ENCODE measurements around the gene IL22RA2. TPM values are rescaled to one million over a fixed set of nuclear protein-coding genes. Genes with fewer than 3 reads are reported as not detected.
"Not testable (repeated sequence)": the region's sequence is repeated elsewhere in the genome, so short reads cannot be mapped to it uniquely, and the experiment has no call there.

IL22RA2 gene
- total RNA-seq, 1 donor from 2014 or later: not detected

DNA sequence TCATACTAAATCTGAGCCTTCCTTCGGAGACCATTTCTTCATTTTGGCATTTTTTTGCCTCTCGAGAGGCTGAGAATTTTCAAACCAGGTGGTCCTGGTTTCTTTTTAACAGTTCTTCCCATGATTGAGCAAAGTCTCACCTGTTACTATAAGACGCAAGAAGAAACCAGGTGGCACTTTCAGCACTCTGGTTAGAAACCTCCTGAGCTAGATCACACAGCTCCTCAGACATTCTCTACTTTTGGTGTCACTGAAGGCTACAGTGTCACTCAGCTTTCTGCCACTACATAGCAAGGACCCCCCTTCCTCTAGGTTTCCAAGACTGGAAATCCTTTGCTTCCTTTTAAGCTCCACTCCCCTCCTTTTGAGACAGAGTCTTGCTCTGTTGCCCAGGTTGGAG lies 38.5 kb upstream of the IL22RA2 start:
- Mint-ChIP-seq H3K4me1 (ENCODE audit: low read depth) (peaks cover 24% of the 10 kb centered on the region), H3K9me3 (peaks cover 58% of the 10 kb centered on the region), H3K27me3 (ENCODE audit: low read depth) (no peaks in the 10 kb centered on the region), H3K4me3 (ENCODE audit: low read depth) (no peak overlapping the region), H3K27ac (no peak overlapping the region), H3K36me3 (ENCODE audit: low read depth) (peaks cover 77% of the 10 kb centered on the region)
- DNase-seq (ENCODE audit: low spot score): no peak
- intact Hi-C loops (cut with micrococcal nuclease): loop anchor here (10.0 kb wide), 1 partner anchor 763 kb away; no protein-coding TSS in a partner anchor

GRCh38 chr6:137210903-137211302 lies 37.5 kb upstream of the IL22RA2 start:
- Mint-ChIP-seq H3K36me3 (ENCODE audit: low read depth) (peaks cover 85% of the 10 kb centered on the region), H3K27ac (no peak overlapping the region), H3K9me3 (peaks cover 62% of the 10 kb centered on the region), H3K27me3 (ENCODE audit: low read depth) (no peaks in the 10 kb centered on the region), H3K4me1 (ENCODE audit: low read depth) (peaks cover 19% of the 10 kb centered on the region), H3K4me3 (ENCODE audit: low read depth) (no peak overlapping the region)
- no peak for DNase-seq (ENCODE audit: low spot score)
- intact Hi-C loops (cut with micrococcal nuclease): loop anchor here (10.0 kb wide), 1 partner anchor 764 kb away; no protein-coding TSS in a partner anchor

DNA sequence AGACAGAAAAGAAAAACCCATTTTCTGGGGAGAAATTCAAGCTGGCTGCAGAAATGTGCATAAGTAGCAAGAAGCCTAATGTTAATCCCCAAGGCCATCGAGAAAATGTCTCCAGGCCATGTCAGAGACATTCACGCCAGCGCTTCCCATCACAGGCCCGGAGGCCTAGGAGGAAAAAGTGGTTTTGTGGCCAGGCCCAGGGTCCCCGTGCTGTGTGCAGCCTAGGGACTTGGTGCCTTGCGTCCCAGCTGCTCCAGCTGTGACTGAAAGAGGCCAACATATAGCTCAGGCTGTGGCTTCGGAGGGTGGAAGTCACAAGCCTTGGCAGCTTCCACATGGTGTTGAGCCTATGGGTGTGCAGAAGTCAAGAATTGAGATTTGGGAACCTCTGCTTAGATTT lies 34.8 kb upstream of the IL22RA2 start:
- intact Hi-C loops (cut with micrococcal nuclease): no loop called here
- H3K27me3 Mint-ChIP-seq (ENCODE audit: low read depth): no peaks in the 10 kb centered on the region
- H3K4me1 Mint-ChIP-seq (ENCODE audit: low read depth): peaks cover 6% of the 10 kb centered on the region
- peaks cover 85% of the 10 kb centered on the region for H3K36me3 Mint-ChIP-seq (ENCODE audit: low read depth)
- H3K27ac Mint-ChIP-seq: no peak overlapping the region
- H3K4me3 Mint-ChIP-seq (ENCODE audit: low read depth): no peak overlapping the region
- no peak for DNase-seq (ENCODE audit: low spot score)
- H3K9me3 Mint-ChIP-seq: peaks cover 51% of the 10 kb centered on the region

- H3K27me3 Mint-ChIP-seq (ENCODE audit: low read depth); DNase-seq (ENCODE audit: low spot score); H3K27ac Mint-ChIP-seq; H3K4me3 Mint-ChIP-seq (ENCODE audit: low read depth); intact Hi-C loops (cut with micrococcal nuclease); H3K4me1 Mint-ChIP-seq (ENCODE audit: low read depth): not testable (repeated sequence)
- H3K9me3 Mint-ChIP-seq: peaks cover 45% of the 10 kb centered on the region
- peaks cover 85% of the 10 kb centered on the region for H3K36me3 Mint-ChIP-seq (ENCODE audit: low read depth)
These were observed 34.0 kb upstream of the IL22RA2 start for GRCh38 chr6:137207457-137207856.

DNA sequence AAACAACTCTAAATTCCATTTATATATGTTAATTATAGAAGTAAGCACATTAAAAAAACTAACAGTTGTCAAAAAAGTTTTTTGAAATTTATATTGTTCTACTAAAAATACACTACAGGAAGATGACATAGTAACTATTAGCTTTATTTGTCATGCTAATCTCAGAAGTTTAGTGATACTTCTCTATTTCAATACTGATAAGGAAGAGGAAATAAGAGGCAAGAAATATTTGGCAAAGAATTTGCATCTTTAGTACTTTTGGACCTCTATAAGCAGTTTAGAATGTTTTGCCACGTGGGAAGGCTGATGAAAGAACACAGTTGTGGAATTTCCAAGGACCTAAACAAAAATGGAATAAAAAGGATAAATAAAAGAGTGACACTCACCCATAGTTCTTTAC lies 33.1 kb upstream of the IL22RA2 start:
- H3K9me3 Mint-ChIP-seq: peaks cover 39% of the 10 kb centered on the region
- peaks cover 1% of the 10 kb centered on the region for H3K4me1 Mint-ChIP-seq (ENCODE audit: low read depth)
- intact Hi-C loops (cut with micrococcal nuclease): no loop called here
- no peak overlapping the region for H3K4me3 Mint-ChIP-seq (ENCODE audit: low read depth)
- no peaks in the 10 kb centered on the region for H3K27me3 Mint-ChIP-seq (ENCODE audit: low read depth)
- no peak for DNase-seq (ENCODE audit: low spot score)
- peaks cover 85% of the 10 kb centered on the region for H3K36me3 Mint-ChIP-seq (ENCODE audit: low read depth)
- no peak overlapping the region for H3K27ac Mint-ChIP-seq

- H3K27ac Mint-ChIP-seq: no peak overlapping the region
- intact Hi-C loops (cut with micrococcal nuclease): no loop called here
- H3K36me3 Mint-ChIP-seq (ENCODE audit: low read depth): peaks cover 74% of the 10 kb centered on the region
These were observed 29.8 kb upstream of the IL22RA2 start for GRCh38 chr6:137203256-137203655.

DNA sequence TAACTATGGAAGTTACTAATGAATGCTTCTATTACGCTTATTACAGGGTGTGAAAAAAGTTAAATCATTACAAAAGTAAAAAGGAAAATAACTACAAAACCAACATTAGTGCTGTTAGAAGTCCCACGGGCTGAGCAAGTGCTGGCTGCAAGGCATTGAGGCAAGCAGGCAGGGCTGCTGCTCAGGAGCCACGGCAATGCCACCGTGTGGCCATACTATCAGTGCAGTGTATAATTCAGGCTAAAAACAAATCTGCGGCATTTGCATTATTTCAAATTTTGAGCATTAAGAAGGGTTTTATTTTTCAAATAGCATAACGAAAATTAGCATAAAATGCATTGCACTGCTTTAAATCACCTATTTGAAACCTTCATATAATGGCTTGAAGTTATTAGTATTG lies 28.6 kb upstream of the IL22RA2 start:
- no peak for DNase-seq (ENCODE audit: low spot score)
- Mint-ChIP-seq H3K36me3 (ENCODE audit: low read depth) (peaks cover 75% of the 10 kb centered on the region), H3K4me3 (ENCODE audit: low read depth) (no peak overlapping the region)

More at GRCh38 chr6:137203256-137203655, 29.8 kb upstream of the IL22RA2 start:
- DNase-seq (ENCODE audit: low spot score): no peak
- Mint-ChIP-seq H3K4me3 (ENCODE audit: low read depth) (no peak overlapping the region), H3K27me3 (ENCODE audit: low read depth) (no peaks in the 10 kb centered on the region), H3K9me3 (peaks cover 14% of the 10 kb centered on the region), H3K4me1 (ENCODE audit: low read depth) (peaks cover 4% of the 10 kb centered on the region)

GRCh38 chr6:137201006-137201405 lies 27.6 kb upstream of the IL22RA2 start:
- intact Hi-C loops (cut with micrococcal nuclease): no loop called here
- Mint-ChIP-seq H3K36me3 (ENCODE audit: low read depth) (peaks cover 76% of the 10 kb centered on the region), H3K4me1 (ENCODE audit: low read depth) (peaks cover 17% of the 10 kb centered on the region), H3K9me3 (peaks cover 6% of the 10 kb centered on the region), H3K4me3 (ENCODE audit: low read depth) (no peak overlapping the region), H3K27me3 (ENCODE audit: low read depth) (no peaks in the 10 kb centered on the region), H3K27ac (no peak overlapping the region)
- no peak for DNase-seq (ENCODE audit: low spot score)

More for the DNA sequence above, 28.6 kb upstream of the IL22RA2 start:
- Mint-ChIP-seq H3K4me1 (ENCODE audit: low read depth) (peaks cover 10% of the 10 kb centered on the region), H3K9me3 (peaks cover 11% of the 10 kb centered on the region), H3K27me3 (ENCODE audit: low read depth) (no peaks in the 10 kb centered on the region), H3K27ac (no peak overlapping the region)
- intact Hi-C loops (cut with micrococcal nuclease): no loop called here

DNA sequence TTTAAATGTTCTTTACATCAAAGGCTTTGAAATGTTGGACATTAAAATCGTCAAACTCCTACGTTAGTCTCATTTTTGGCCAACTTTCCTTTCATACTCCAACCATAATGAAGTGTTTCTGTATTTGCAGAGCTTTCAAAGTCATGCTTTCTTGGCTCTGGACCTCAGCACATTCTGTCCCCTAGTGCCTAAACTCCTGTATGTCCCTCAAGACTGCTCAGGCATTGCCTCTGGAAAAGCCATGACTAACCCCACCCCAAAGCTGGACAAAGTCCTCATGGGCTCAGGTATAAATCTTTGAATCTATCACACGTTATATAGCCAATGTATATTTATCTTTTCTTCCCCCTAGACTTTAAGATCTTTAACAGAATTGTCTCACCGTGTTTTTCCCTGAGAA lies 26.8 kb upstream of the IL22RA2 start:
- H3K27me3 Mint-ChIP-seq (ENCODE audit: low read depth): no peaks in the 10 kb centered on the region
- no peak overlapping the region for H3K27ac Mint-ChIP-seq
- H3K9me3 Mint-ChIP-seq: peaks cover 6% of the 10 kb centered on the region
- H3K4me1 Mint-ChIP-seq (ENCODE audit: low read depth): peaks cover 21% of the 10 kb centered on the region
- H3K36me3 Mint-ChIP-seq (ENCODE audit: low read depth): peaks cover 76% of the 10 kb centered on the region
- intact Hi-C loops (cut with micrococcal nuclease): no loop called here
- H3K4me3 Mint-ChIP-seq (ENCODE audit: low read depth): no peak overlapping the region
- no peak for DNase-seq (ENCODE audit: low spot score)

GRCh38 chr6:137197684-137198645 lies 24.5 kb upstream of the IL22RA2 start:
- Mint-ChIP-seq H3K27me3 (ENCODE audit: low read depth) (no peaks in the 10 kb centered on the region), H3K4me3 (ENCODE audit: low read depth) (no peak overlapping the region), H3K36me3 (ENCODE audit: low read depth) (peaks cover 56% of the 10 kb centered on the region), H3K4me1 (ENCODE audit: low read depth) (peaks cover 21% of the 10 kb centered on the region), H3K9me3 (peaks cover 6% of the 10 kb centered on the region), H3K27ac (no peak overlapping the region)
- DNase-seq (ENCODE audit: low spot score): no peak
- intact Hi-C loops (cut with micrococcal nuclease): loop anchor here (2.0 kb wide), 1 partner anchor 21 kb away; the partner anchor contains the start of gene IFNGR1

DNA sequence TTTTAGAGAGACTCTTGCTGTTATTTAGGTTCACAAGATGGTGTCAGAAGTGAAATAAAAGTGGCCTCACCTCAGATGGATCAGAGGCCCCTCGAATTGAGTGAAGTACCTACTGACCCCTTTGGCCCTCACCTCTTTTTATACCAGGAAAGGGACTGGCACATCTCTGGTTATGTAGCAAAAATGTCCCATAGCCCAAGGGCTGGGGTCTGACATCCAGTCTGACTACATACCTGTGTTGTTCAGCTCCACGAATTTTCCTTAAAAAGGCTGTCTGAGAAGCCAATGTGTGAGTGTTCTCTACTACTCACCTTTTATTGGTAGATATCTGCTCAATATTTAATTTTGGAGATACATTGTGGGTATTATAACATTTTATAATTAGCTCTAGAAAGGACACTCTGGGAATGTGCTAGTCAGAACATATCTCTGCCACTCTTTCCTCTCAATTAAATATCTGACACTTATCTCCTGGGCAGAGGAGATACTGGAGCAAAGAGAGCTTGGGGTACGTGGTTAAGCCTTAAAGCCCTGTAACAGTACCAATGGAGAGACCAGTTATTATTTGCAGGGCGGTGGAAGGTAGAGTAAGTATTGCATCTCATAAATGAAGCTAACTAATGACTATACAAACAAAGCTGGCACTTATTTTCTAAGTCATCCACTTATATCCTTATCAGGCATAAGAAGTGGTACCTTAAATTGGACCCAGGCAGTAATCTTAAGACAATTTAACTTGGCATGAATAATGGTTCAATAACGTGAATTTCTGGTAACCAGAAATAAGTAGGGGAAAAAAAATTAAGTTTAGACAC lies 20.0 kb upstream of the IL22RA2 start:
- intact Hi-C loops (cut with micrococcal nuclease): no loop called here
- Mint-ChIP-seq H3K27me3 (ENCODE audit: low read depth) (no peaks in the 10 kb centered on the region), H3K36me3 (ENCODE audit: low read depth) (peaks cover 28% of the 10 kb centered on the region), H3K4me3 (ENCODE audit: low read depth) (no peak overlapping the region), H3K9me3 (peaks cover 32% of the 10 kb centered on the region), H3K4me1 (ENCODE audit: low read depth) (peaks cover 20% of the 10 kb centered on the region), H3K27ac (no peak overlapping the region)
- no peak for DNase-seq (ENCODE audit: low spot score)

DNA sequence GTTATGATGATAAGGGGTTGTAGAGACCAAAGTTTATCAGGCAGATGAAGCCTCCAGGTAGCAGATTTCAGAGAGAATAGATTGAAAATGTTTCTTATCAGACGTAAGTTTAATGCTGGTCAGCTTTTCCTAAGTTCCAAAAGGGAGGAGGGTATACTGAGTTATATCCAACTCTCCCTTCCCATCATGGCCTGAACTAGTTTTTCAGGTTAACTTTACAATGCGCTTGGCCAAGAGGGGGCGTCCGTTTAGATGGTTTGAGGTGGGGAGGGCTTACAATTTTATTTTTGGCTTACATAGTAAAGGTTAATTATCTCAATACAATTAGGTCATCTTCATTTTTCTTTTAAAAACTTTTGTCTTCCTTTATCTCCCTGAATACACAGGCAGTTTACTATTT lies 19.4 kb upstream of the IL22RA2 start:
- Mint-ChIP-seq H3K4me1 (ENCODE audit: low read depth) (peaks cover 15% of the 10 kb centered on the region), H3K9me3 (peaks cover 32% of the 10 kb centered on the region), H3K27ac (no peak overlapping the region), H3K4me3 (ENCODE audit: low read depth) (no peak overlapping the region), H3K27me3 (ENCODE audit: low read depth) (no peaks in the 10 kb centered on the region), H3K36me3 (ENCODE audit: low read depth) (peaks cover 24% of the 10 kb centered on the region)
- intact Hi-C loops (cut with micrococcal nuclease): no loop called here
- DNase-seq (ENCODE audit: low spot score): no peak
